RPMI7951 (cell line): ENCODE measurements around the gene ATP1B2. TPM values are rescaled to one million over a fixed set of nuclear protein-coding genes. Genes with fewer than 3 reads are reported as not detected.
A peak's percentile ranks its signal among the peaks of the same experiment; 100 is the strongest.

Experiments used
- DNase-seq: peaks from one replicate; pipeline ENCODE4 v3.0.0-alpha.2; 2012; ENCODE audit warnings: low read depth
- total RNA-seq: library from RNA; depleted of rRNA; stranded (reverse); fragments of >200 nt; shearing (Covaris generic); gene quantifications from 2 replicates; pipeline ENCODE4 v1.2.3, GENCODE V29; 2014

The ATP1B2 gene
- total RNA-seq, 1 experiment from 2014 or later, result not detected

- DNase-seq, result peak; percentile 89
Measured at GRCh38 chr17:7685533-7686221, 35.0 kb downstream of the ATP1B2 start.

- DNase-seq, result peak; percentile 80
Measured at GRCh38 chr17:7686222-7687071, 35.7 kb downstream of the ATP1B2 start.

- DNase-seq, result peak; percentile 91
Measured at GRCh38 chr17:7687072-7687907, 36.6 kb downstream of the ATP1B2 start, which contains the start of gene TP53. Gene TP53 (minus strand): TSS chr17:7687490. CDS start chr17:7676594, 10,896 bp downstream.

GRCh38 chr17:7687908-7688807 lies 37.4 kb downstream of the ATP1B2 start, which contains the start of gene WRAP53:
Gene WRAP53 (plus strand): TSS chr17:7688477. CDS start chr17:7688649, 172 bp downstream.
- DNase-seq, result peak; percentile 98

- no peak for DNase-seq
Measured at GRCh38 chr17:7688808-7689316, 38.1 kb downstream of the ATP1B2 start.

- DNase-seq, result no peak
Measured at GRCh38 chr17:7695586-7695985, 44.9 kb downstream of the ATP1B2 start.

- DNase-seq, result no peak
Measured at GRCh38 chr17:7697828-7698588, 47.3 kb downstream of the ATP1B2 start.

- no peak for DNase-seq
Measured at GRCh38 chr17:7700510-7700909, 49.8 kb downstream of the ATP1B2 start.

GRCh38 chr17:7701681-7702080 lies 51.0 kb downstream of the ATP1B2 start:
- no peak for DNase-seq

- DNase-seq, result no peak
Measured at GRCh38 chr17:7702776-7703175, 52.0 kb downstream of the ATP1B2 start.

GRCh38 chr17:7703584-7704479 lies 53.1 kb downstream of the ATP1B2 start:
- DNase-seq, result no peak

GRCh38 chr17:7704601-7705268 lies 54.0 kb downstream of the ATP1B2 start, which contains the start of gene EFNB3:
Gene EFNB3 (plus strand): TSS chr17:7705202. CDS start chr17:7705599, 397 bp downstream.
- no peak for DNase-seq

- DNase-seq, result no peak
Measured at GRCh38 chr17:7705269-7706255, 54.8 kb downstream of the ATP1B2 start.

- no peak for DNase-seq
Measured at GRCh38 chr17:7706631-7707354, 56.1 kb downstream of the ATP1B2 start.
